NCI-H226 (cell line): Measurements from ENCODE around the gene ZNF451.

Experiments used
- DNase-seq: peaks from one replicate; pipeline ENCODE4 v3.0.0-alpha.2; 2015

The ZNF451 gene

DNA sequence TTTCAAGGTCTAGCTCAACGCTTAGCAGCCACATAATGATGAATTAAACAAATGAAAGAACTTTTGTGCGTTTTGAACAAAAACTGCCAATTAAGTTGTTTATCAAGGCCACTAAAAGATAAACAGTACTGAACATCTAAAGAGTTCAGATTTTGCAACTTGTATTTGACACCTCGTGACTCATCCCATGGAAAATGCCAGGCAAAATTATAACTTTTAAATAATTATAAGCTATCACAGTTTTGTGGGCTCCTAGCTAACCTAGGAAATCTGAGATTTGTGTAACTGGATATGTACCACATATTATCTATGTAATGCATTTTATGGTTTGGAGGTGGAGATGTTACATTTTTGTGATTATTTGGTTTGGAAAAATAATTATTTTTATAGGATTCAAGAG is 72.5 kb downstream of the ZNF451 start:
- no peak for DNase-seq

GRCh38 chr6:57163956-57164355 is 74.0 kb downstream of the ZNF451 start:
- DNase-seq, result no peak

GRCh38 chr6:57165080-57165479 is 75.1 kb downstream of the ZNF451 start:
- no peak for DNase-seq

DNA sequence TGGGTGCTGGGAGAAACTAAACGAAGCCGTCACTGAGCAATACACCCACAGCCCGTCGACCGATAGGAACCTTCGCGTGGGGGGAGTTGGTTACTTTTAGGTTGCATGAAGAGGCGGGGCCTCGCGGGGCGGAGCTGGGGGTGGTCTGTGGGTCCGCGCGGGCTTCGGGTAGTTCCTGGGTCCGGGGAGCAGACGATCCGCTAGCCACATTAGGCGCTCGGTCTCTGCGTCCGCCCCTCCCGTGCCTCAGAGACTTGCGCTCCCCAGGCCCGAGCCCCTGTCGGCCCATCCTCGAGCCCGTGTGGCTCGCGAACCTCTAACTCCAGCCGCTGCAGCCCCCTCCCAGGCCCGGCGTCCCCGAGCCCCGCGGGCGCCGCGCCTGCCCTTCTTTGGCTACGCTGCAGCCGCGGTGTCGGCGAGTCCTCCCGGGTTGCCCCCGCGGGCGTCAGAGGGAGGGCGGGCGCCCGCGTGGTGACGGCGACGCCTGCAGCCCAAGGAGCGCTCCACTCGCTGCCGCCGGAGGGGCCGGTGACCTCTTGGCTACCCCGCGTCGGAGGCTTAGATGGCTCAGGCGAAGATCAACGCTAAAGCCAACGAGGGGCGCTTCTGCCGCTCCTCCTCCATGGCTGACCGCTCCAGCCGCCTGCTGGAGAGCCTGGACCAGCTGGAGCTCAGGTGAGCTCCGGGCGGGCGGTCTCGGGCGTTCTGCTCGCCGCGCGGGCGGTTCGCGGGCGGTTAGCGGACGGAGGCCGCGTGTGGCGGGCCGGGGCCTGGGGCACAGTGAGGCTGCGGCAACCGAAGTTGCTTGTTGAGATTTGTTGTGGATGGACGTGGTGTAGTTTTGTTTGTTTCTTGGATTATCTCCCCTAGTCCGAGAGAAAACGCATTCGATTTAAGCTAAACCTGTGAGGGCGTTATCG is 82.4 kb downstream of the ZNF451 start, which contains the start of gene BAG2:
Gene BAG2, plus strand, starts transcription at position 191 of the 920 bp plus-strand sequence. Its CDS starts 372 bp downstream, at position 563.
- peak; percentile 88 for DNase-seq

- DNase-seq, result no peak
These were observed 83.3 kb downstream of the ZNF451 start for GRCh38 chr6:57173056-57173885.

- peak; percentile 68 for DNase-seq
These were observed 84.0 kb downstream of the ZNF451 start for GRCh38 chr6:57173886-57174510.

DNA sequence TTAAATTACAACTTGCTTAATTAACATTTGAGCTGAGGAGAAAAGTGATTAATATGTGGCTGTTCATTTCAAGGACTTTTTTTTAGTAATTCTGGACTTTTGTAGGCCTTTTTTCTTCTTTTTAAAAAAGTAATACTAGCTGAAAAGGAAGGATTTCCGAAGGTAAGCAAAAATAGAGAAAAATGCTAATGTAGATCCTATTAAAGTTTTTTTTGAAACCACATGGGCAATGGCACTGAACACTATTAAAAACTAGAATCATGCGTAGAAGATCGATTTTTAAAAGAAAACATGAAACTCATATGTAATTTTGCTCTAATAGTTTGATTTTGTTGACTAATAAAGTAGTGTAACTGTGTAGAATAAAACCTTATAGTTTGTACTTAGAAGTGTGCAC is 84.5 kb downstream of the ZNF451 start:
- no peak for DNase-seq

DNA sequence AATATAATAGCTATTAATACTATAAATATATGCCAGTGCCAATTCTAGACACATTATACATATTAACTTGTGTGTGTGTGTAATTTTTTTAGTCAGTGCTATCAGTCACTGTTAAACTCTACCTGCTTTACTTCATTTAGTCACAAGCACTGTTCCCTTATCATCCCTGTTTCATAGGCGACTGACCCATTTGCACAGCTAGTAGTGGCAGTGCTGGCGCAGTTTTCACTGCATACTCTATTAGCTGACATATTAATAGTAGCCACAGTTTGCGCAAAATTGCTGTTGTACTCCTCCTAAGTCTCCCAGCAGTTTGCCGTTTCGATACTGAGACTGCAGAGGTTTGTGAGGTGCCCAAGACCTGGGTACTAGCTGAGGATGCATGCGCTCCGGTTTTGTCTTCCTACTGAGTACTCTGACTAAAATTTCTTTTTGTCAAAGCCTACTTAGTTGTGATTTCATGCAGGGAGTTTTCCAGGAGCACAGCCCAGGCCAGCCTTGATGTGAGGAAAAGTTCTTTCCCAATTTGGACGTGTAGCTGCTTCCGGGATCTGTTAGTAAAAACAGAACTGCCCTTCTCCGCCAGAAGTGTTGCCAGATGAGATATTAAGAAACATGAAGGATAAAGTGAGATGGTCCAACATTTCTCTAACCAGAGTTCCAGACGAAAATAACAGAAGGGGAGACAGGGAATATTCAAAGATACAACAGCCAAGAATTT is 87.7 kb downstream of the ZNF451 start:
- no peak for DNase-seq

- DNase-seq, result no peak
These were observed 90.6 kb downstream of the ZNF451 start for GRCh38 chr6:57180596-57180995.

GRCh38 chr6:57182017-57182432 is 92.0 kb downstream of the ZNF451 start:
- DNase-seq, result no peak

DNA sequence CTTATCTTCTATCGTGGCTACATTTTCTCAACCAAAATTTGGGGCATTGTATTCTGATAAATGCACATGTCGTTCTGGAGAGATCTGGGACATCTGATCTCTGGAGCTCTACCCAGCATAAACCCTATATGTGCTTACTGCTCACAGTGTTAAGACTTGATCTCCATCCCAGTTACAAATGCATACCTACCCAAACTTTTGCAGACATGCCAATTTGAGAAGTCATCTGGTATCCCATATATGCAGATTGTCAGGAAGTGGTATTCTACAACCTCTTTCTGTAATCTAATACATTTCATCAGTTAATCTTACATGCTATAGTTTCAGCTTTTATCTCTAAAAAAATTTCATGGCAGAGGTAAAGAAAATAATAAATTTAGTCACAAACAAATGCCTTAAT is 93.3 kb downstream of the ZNF451 start:
- DNase-seq, result no peak

DNA sequence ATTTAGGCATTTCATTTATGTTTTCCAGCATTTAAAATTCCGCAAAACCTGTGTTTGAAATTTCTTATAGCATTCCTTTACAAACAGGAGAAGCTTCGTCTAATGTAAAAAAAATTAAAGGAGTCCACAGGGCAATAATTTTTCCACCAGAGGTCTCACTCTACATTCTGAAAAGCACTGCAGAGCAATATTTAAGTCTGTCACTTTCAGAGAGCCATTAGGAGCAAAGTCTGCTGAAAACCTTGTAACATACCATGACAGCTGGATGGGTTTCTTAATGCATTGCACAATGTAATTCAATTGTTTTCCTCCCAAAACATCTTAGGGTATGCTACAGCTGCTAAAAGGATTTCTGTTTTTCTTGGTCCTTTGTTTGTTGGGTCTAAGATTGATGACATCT is 100.2 kb downstream of the ZNF451 start:
- DNase-seq, result no peak

DNA sequence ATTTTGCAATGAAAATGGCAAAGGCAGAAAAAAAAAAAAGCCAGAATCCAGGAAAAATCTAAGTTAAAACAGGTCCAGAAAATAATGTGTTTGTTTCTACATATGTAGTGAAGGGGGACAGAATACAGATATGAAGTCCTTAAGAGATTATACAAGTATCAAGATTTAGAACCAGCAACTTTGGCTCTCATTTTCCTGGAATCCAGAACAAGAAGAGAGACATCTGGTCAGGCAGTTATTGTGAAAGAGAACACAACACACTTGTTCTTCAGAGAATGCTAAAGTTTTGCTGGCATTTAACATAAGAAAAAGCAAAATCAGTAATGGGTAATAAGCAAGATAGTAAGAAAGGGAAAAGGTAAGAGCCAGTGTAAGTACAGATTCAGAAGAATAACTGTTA is 103.2 kb downstream of the ZNF451 start:
- DNase-seq, result no peak

- no peak for DNase-seq
These were observed 105.5 kb downstream of the ZNF451 start for GRCh38 chr6:57195457-57195856.

DNA sequence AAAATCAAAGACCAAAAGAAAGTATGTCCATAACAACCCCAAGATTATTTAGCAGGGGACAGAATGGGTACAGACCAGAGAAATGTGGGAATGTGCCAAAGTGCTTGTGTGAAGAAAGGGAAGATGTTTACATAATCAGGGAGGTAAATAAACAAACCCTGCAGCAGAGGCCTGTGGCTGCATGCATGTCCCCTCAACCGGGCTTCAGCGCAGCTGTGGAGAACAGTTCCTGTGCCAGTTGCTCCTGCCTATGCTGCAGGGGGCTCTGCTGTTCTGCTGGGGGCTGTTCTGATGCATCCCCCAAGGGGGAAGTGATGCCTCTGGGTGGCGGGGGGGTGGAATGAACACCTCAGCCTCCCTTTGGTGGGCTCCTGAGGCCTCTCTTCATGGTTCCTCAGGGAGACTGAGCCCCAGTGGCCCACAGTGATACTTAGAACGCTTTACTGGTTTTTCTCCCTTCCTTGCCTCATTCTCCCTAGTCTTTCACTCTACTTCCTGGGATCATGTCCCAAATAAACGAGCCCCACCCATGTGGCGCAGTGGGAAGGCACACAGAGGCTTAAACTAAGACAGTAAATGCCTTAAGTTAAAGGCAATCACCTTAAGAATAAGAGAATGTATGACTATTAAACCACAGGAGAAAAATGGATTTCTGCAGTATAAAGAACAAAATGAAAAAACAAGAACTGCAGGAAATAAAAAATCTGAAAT is 109.1 kb downstream of the ZNF451 start:
- DNase-seq, result no peak

- DNase-seq, result no peak
These were observed 111.7 kb downstream of the ZNF451 start for GRCh38 chr6:57201718-57202117.

DNA sequence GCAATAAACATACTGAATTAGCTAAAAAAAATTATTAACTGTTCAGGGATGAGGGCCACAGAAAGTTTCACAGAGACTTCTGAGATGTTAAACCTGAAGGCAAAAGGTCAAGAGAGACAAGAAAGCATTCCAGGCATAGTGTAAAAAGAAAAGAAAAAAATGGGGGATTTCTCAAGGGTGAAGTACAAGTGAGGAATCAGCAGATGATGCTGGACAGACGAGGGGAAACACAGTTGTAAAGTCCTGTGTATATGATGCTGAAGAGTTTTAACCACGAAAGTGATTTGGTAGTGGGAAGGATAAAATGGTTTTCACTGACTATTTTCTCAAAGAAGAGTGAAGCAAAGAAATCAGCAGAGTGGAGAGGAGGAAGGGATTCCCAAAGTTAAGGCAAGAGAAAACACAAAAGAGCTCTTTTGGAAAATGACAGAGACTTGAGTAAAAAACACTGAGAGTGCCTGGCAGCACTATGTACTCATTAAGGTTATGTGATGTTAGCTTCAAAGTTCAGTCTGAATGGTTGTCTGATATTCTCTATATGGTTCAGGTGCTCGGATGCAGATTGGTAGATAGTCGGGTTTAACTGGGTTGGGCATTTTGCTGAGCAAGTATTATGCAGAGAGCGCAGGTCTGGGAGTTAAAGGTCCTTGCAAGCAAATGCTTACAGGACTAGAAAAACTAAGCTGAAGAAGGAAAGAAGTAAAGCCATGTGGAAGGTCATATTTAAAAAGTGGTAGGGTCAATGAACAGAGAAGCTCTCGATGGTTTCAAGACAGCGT is 115.8 kb downstream of the ZNF451 start:
- no peak for DNase-seq

- DNase-seq, result peak; percentile 63
These were observed 117.2 kb downstream of the ZNF451 start for GRCh38 chr6:57207141-57207540.

DNA sequence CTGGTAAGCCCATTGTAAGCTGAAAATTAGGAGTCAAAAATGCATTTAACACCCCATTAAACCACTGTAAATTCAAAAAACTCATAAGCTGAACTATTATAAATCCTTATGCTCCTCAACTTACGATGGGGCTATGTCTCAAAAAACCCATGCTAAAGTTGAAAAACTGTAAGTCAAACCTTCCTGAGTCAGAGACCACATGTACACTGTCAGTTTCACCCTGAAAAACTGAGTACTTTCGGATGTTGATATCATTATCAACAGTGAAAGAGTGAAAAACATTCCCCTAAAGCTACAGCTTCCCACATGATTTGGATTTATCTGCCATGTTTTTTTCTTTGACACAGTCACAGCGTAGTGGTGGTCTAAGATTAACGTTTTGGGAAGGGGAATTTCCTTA is 117.9 kb downstream of the ZNF451 start:
- no peak for DNase-seq

DNA sequence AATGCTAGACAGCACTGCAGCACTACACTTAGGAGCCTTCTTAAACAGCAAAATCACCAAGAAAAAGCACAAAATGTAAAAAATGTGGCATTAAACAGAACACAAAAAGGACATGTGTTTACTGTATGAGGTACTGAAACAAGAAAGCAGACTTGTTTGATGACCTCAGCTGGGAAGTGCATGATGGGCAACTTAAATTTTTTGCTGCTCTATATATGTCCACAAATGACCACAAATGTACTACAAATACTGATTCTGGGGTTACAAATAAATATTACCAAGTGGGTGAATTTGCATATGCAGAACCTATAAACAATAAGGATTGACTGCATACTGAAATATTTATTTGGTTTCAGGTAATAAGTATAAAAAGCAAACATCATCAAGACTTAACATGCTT is 119.0 kb downstream of the ZNF451 start:
- DNase-seq, result no peak

- DNase-seq, result no peak
These were observed 120.1 kb downstream of the ZNF451 start for GRCh38 chr6:57210060-57210459.
